GM12878 (cell line): ENCODE measurements around the gene RARS1. TPM values are rescaled to one million over a fixed set of nuclear protein-coding genes. Genes with fewer than 3 reads are reported as not detected.
A peak's percentile ranks its signal among the peaks of the same experiment; 100 is the strongest.

ENCODE experiments used
- ATAC-seq: fragments of 200-7000 bp; cut with Tn5 transposase; 3 replicates; pipeline ENCODE4 v1.9.1; 2020; ENCODE audit warnings: mild to moderate bottlenecking, moderate library complexity
- BruUV-seq: library from RNA; stranded (reverse); fragments of 400-500 nt; replicated peaks from 2 replicates; lab custom pipeline; 2021; lab: Mats Ljungman, UMichigan
- CTCF ChIA-PET: fragments of 300-600 bp; sonication (Branson Sonifier 250); formaldehyde crosslinking; extraction: SDS; loops from one replicate; lab custom pipeline; 2021; ENCODE audit warnings: inconsistent platforms; lab: Yijun Ruan, JAX
- POLR2A ChIA-PET: fragments of 350-600 bp; formaldehyde crosslinking; extraction: SDS; loops from one replicate; lab custom pipeline; 2021; ENCODE audit warnings: inconsistent platforms; lab: Charles Lee
- RAD21 ChIA-PET: fragments of 300-600 bp; sonication (Branson Sonifier 250); formaldehyde crosslinking; loops from one replicate; lab custom pipeline; 2023; ENCODE audit warnings: antibody characterized with exemption; ENCODE audit not compliant: unreplicated experiment; lab: Charles Lee
- SMC1A ChIA-PET: fragments of 300-600 bp; sonication (Branson Sonifier 250); formaldehyde crosslinking; loops from one replicate; lab custom pipeline; 2023; ENCODE audit not compliant: unreplicated experiment, uncharacterized antibody; lab: Charles Lee
- DNase-seq: peaks from one replicate; pipeline ENCODE4 v3.0.0-alpha.2; 2011; ENCODE audit warnings: low read depth, low spot score
- FAIRE-seq: peaks from 3 replicates; lab custom pipeline; 2011; peaks lifted over from hg19 to GRCh38; lab: Jason Lieb, UNC
- H2AFZ ChIP-seq: 2 replicates; pipeline ENCODE4 v1.6.0; 2011; ENCODE audit warnings: low read depth, low read length, control low read depth; ENCODE audit not compliant: control insufficient read depth
- H3K27ac ChIP-seq: 2 replicates; pipeline ENCODE4 v1.5.1; 2011; ENCODE audit warnings: control low read depth; ENCODE audit not compliant: control insufficient read depth, insufficient read depth
- H3K27me3 ChIP-seq, 2 experiments: replicated peaks in 1 of 2; 2 replicates each; pipeline versions ENCODE4 v1.6.0 to v1.6.1; 2011; ENCODE audit warnings: low read length in 1 of 2; ENCODE audit not compliant: control insufficient read depth in 2 of 2, insufficient read depth in 2 of 2
- H3K36me3 ChIP-seq, 2 experiments: 2 replicates each; pipeline ENCODE4 v1.5.1; 2011; ENCODE audit warnings: low read length in 1 of 2; ENCODE audit not compliant: control insufficient read depth in 2 of 2, insufficient read depth in 2 of 2
- H3K4me1 ChIP-seq: 2 replicates; pipeline ENCODE4 v1.6.1; 2011; ENCODE audit warnings: mild to moderate bottlenecking, low read length, moderate library complexity, mixed read lengths; ENCODE audit not compliant: control insufficient read depth, insufficient read depth
- H3K4me2 ChIP-seq: 2 replicates; pipeline ENCODE4 v1.6.0; 2011; ENCODE audit warnings: control low read depth; ENCODE audit not compliant: control insufficient read depth, insufficient read depth
- H3K4me3 ChIP-seq: fragments of 200-600 bp; sonication (generic); 2 replicates; pipeline ENCODE4 v1.5.1; 2016
- H3K79me2 ChIP-seq: 2 replicates; pipeline ENCODE4 v1.6.0; 2011; ENCODE audit warnings: low read length; ENCODE audit not compliant: control insufficient read depth, insufficient read depth
- H3K9ac ChIP-seq: 2 replicates; pipeline ENCODE4 v1.8.0; 2011; ENCODE audit warnings: low read length, control low read depth, mixed read lengths; ENCODE audit not compliant: control insufficient read depth, insufficient read depth
- H3K9me3 ChIP-seq: replicated peaks from 3 replicates; pipeline ENCODE4 v1.5.1; 2011; ENCODE audit warnings: mild to moderate bottlenecking, low read length; ENCODE audit not compliant: control insufficient read depth, insufficient read depth
- H4K20me1 ChIP-seq: 2 replicates; pipeline ENCODE4 v1.6.0; 2011; ENCODE audit not compliant: control insufficient read depth, insufficient read depth
- ASH2L ChIP-seq: fragments of 300-600, 200-600 bp; sonication (generic); IDR thresholded peaks from 2 replicates; pipeline ENCODE4 v1.6.1; 2017; ENCODE audit warnings: low read depth, mild to moderate bottlenecking, borderline replicate concordance
- CEBPB ChIP-seq, 2 experiments: fragments of 150-350 bp in 1 of 2; IDR thresholded peaks; 2 replicates each; pipeline ENCODE4 v1.6.1; 2012 to 2014; ENCODE audit warnings: low read depth in 2 of 2, low read length in 2 of 2, borderline replicate concordance in 1 of 2, inconsistent platforms in 1 of 2
- FOS ChIP-seq: IDR thresholded peaks from 3 replicates; pipeline ENCODE4 v1.6.1; 2011; ENCODE audit warnings: borderline replicate concordance; ENCODE audit not compliant: insufficient read length; ENCODE audit errors: extremely low read depth
- MEF2B ChIP-seq: fragments of 450-650 bp; IDR thresholded peaks from 2 replicates; pipeline ENCODE4 v1.6.1; 2018; ENCODE audit warnings: mild to moderate bottlenecking, moderate library complexity; ENCODE audit not compliant: partially characterized antibody, poor library complexity, severe bottlenecking
- MTA3 ChIP-seq: IDR thresholded peaks from 2 replicates; pipeline ENCODE4 v1.6.1; 2012; ENCODE audit warnings: low read length, inconsistent platforms, borderline replicate concordance
- ZBTB33 ChIP-seq: fragments of 450-650 bp; IDR thresholded peaks from 2 replicates; pipeline ENCODE4 v1.6.1; 2017; ENCODE audit warnings: mild to moderate bottlenecking
- ZNF24 ChIP-seq: fragments of 450-650 bp; IDR thresholded peaks from 2 replicates; pipeline ENCODE4 v1.6.1; 2017; ENCODE audit warnings: antibody characterized with exemption, mild to moderate bottlenecking
- WGBS: methylation state at CpG from one replicate; pipeline ENCODE4 v1.1.6; 2016; ENCODE audit warnings: low lambda C conversion rate; ENCODE audit not compliant: insufficient replicate concordance, insufficient coverage; ENCODE audit errors: missing lambda C conversion rate; 5-methylcytosine and 5-hydroxymethylcytosine counted together
- in situ Hi-C: fragments of 300-500 bp; cut with MboI; formaldehyde crosslinking; loops from 9 replicates; pipeline ENCODE4 v1.14.3; 2018; ENCODE audit warnings: mixed read lengths
- intact Hi-C: fragments of 100-400 bp; cut with micrococcal nuclease; formaldehyde crosslinking; loops from one replicate; pipeline ENCODE4 v1.14.2; 2022; ENCODE audit not compliant: unreplicated experiment
- polyA plus RNA-seq, 11 experiments: library from polyadenylated mRNA; depleted of rRNA in 4 of 11; unstranded in 6 of 11; stranded (reverse) in 5 of 11; fragments of >200 nt; fragmentation: Nextera tagmentation in 4 of 11; fragmentation: Illumina TruSeq in 1 of 11; extraction: Ambion mirVana in 4 of 11; extraction: Trizol in 1 of 11; gene quantifications; 1 replicate in 1 of 11; 2 replicates in 10 of 11; pipeline versions ENCODE4 v1.2.1 to v1.2.3, GENCODE V29; 2011 to 2016; ENCODE audit warnings: inconsistent platforms in 2 of 11, missing spikeins in 2 of 11, low read depth in 1 of 11
- total RNA-seq, 4 experiments: library from RNA; depleted of rRNA in 3 of 4; stranded (reverse); fragments of >200 nt in 3 of 4; fragmentation: Illumina TruSeq in 1 of 4; extraction: Trizol in 1 of 4; gene quantifications; 2 replicates each; pipeline versions ENCODE4 v1.2.1 to v1.2.3, GENCODE V29; 2013 to 2021

RARS1 gene
- total and polyA plus RNA-seq, 10 of the 15 experiments (the other 5 are each of a cell fraction or from before 2014, with no cell fraction given), result 80.5 to 127 (median 105) TPM

- H3K27me3 ChIP-seq, result no peaks in the 10 kb centered on the region
- H3K27ac ChIP-seq, result no peak overlapping the region
- intact Hi-C loops, result no loop called here
- 99% methylated on average over 7 of the region's 7 CpGs for WGBS
- H3K79me2 ChIP-seq, result no peaks in the 10 kb centered on the region
- no peak overlapping the region for H3K9ac ChIP-seq
- no peak for FAIRE-seq
- H3K4me2 ChIP-seq, result no peak overlapping the region
- H3K4me3 ChIP-seq, result no peak overlapping the region
- H2AFZ ChIP-seq, result no peak overlapping the region
- H3K36me3 ChIP-seq, result peaks cover 0 to 14% of the 10 kb centered on the region in 2 experiments; a peak in 2 of 4 replicates
- ATAC-seq, result no peak
- ChIA-PET POLR2A (no interaction called here), RAD21 (no interaction called here), CTCF (interaction anchor here (0.8 kb wide), 1 partner anchor 41 kb away, joined by 3 read pairs; no protein-coding TSS in a partner anchor), SMC1A (interaction anchor here (0.6 kb wide), 1 partner anchor 26 kb away, joined by 3 read pairs; no protein-coding TSS in a partner anchor)
- in situ Hi-C loops, result no loop called here
- TF ChIP-seq ASH2L (no peak), MEF2B (no peak), ZBTB33 (no peak), MTA3 (no peak), FOS (no peak), CEBPB (IDR thresholded peaks at IDR 0.05; ENCODE audit: borderline replicate concordance in 1 of 2, low read depth in 2 of 2, low read length in 2 of 2) (no peak), ZNF24 (peak; percentile 68; the same call in 1 of the 2 replicates)
- BruUV-seq, result no TSS peak
- H3K9me3 ChIP-seq, result no peaks in the 10 kb centered on the region
- no peaks in the 10 kb centered on the region for H3K4me1 ChIP-seq
- no peaks in the 10 kb centered on the region for H4K20me1 ChIP-seq
- no peak for DNase-seq
These were observed 63.3 kb downstream of the RARS1 start for GRCh38 chr5:168549554-168549953.
